Right lobe of liver (tissue), 4 donors: ENCODE data around the gene TRPM3.

Source experiments
- CTCF ChIP-seq, 4 donors: fragments of 200-600 bp in 3 of 4; fragments of 450-650 bp in 1 of 4; IDR thresholded peaks; one replicate each; pipeline versions ENCODE4 v1.5.1 to v1.8.0; 2016 to 2022; ENCODE audit warnings: antibody characterized with exemption in 4 of 4, mild to moderate bottlenecking in 2 of 4
- POLR2A ChIP-seq: fragments of 450-650 bp; IDR thresholded peaks from one replicate; pipeline ENCODE4 v1.6.1; 2017; ENCODE audit warnings: antibody characterized with exemption, mild to moderate bottlenecking
- donor health status: DM: no; HTN: no; CAD: no.
- donor health status: DM: no; HTN: no; CAD: no.
- donor health status: DM: no; HTN: yes; CAD: no.

GRCh38 chr9:71108937-71109336 lies 12.5 kb downstream of the TRPM3 start:
- no peak for TF ChIP-seq CTCF (IDR thresholded peaks at IDR 0.05)
- TF ChIP-seq POLR2A = no peak
